CD4-positive, alpha-beta T cell treated with Interleukin-15 for 1 hour (primary cell): ENCODE results near the gene GSTK1.
"Not testable (repeated sequence)": the region's sequence is repeated elsewhere in the genome, so short reads cannot be mapped to it uniquely, and the experiment has no call there.

Experiments
- DNase-seq: peaks from one replicate; pipeline ENCODE4 v3.0.0-alpha.2; 2020

Gene GSTK1

DNA sequence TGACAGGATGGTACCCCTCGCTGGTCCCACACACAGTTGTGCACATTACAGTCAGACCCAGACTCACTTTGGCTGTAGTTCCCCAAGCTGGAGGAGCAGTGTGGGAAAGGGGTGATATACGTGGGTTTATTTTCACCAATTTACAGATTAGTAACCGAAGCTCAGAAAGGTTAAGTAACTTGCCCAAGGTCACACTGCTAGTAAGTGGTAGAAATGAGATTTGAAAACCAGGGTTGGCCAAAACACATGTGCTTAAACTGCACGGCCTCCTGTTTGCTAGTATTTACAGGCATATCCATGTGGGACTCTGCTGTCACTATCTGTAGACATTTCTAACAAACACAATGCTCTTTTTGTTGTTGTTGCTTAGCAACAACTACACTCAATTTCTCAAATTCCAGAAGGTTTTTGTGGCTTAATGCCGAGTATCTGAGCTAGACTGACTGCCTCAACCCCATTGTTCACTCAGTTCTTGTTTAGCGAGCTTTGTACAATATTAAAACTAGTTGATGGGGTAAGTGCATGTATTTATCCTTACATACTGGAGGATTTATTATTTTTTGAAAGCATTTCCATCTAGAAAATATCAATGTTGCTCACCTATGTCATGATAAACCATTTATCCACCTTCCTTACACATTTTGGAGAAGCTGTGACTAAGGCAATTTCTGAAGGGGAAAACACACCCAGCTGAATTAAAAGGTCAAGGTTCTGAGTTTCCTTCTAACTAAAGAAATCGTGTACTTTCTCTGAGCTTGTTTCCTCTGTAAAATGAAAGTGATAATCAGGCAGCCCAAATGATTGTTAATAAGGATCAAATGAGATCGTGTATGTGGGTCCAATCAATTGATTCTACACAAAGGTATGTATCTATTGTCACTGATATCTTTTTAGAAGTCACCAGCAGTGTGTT is 16.2 kb downstream of the GSTK1 start:
- peak; percentile 24 for DNase-seq

GRCh38 chr7:143280160-143280559 is 16.9 kb downstream of the GSTK1 start:
- DNase-seq = no peak

DNA sequence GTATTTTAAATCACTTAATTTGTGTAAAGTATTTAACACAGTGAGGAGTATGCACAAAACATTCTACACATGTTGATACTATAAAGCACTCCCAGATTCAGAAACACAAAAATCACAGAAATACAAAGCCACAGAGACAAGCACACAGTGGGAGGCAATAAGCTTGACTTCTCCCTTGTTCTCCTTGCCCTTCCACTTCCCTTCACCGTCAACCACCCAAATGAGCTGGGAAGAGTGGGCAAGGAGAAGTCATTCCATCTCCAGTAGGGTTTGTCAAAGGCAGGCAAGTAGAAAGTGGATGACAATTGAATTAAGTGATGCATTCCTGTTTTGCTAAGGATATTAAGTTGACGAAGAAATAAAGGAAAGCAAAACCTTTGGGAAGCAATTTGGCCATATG is 17.3 kb downstream of the GSTK1 start:
- no peak for DNase-seq

DNA sequence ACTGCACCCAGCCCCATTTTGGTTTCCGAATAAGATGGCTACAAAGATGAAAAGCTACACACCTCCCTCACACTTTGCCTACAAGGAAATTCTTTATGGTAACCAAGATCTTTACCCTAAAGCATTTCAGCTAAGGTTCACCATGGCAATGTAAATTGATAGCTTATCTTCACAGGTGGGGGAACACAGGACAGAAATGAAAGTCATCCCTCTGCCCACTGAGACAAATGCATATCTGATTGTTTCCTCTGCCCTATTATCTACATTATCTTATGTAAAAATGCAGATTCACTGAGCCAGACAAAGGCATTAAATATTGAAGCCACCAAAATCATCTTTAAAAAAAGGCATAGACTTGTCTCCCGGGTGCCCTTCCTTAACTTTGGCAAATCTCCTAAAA is 18.3 kb downstream of the GSTK1 start:
- DNase-seq = no peak

- no peak for DNase-seq
Measured at GRCh38 chr7:143282124-143282523, 18.9 kb downstream of the GSTK1 start.

DNA sequence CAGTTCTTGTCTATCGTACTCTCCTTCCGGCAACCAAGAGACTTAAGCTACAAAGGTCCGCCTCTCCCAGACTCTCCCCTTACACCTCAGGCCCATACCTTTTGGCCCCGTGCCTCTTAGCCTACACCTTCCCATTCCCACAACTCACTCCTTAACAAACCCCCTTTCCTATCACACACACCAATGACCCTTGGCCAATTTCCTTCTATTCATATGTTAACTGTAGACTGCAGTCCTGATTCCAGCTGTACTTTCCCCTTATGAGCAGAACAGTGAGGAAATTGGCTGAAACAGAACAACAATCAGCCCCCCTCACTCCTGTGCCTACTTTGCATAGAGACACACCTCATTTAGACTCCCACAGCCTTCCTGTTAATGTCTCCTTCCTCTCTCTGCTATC is 20.1 kb downstream of the GSTK1 start:
- DNase-seq = no peak

DNA sequence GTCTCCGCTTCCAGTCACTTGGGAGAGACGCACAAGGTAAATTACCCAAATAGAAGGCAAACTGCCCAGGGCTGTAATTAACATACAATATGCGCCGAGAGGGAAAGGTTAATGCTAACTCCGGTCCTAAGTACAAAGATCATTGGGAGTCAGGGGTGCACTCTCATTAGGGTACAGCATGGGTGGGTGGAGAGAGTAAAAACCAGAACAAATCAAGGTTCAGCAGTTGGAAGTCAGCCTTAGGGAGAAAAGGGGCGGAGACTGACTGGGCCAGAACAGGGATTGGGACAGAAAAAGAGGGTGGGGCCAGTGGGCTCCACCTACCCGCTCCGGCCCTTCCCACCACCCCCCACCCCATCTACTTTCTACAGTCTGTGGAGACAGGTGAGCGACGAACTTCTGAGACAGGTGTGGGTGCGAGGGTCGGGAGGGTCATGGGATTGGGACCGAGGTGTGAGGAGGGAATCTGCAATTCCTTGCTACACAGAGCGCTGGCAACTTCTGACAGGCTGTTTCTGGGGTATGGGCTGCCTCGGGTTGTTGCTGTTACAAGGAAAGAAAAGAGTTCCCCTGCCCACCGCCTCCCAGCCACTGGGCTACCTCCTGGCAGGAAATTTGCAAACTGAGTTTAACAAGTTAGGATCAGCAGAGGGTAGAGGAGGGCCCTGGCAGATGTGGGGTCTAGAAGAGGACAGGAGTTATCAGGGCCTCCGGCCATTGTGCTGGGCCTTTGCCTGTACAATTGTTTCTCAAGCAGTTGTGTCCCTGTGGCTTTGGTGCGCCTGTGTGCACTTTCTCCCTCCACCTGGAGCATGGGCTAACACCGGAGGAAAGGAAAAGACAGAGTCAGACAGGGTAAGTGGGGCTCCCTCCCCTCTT is 21.6 kb downstream of the GSTK1 start, which contains the start of gene TMEM139:
Gene TMEM139 (plus strand): TSS at position 368 of the 879 bp plus-strand sequence. CDS start 1,000 bp downstream, outside the sequence.
- DNase-seq = no peak

DNA sequence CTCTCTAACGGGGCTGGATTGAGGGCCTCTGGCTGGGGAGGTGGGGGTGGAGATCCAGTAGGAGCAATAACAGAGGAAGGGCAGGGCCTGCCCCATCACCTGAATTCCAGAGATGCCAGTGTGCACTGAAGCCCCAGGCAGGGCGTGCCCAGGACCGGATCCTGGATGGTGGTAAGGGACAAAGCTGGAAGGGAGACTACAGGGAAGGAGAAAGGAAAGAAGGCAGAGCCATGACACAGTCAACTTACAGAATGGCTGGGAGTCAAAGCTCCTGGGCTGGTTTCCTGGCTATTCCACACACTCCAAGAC is 22.2 kb downstream of the GSTK1 start:
- no peak for DNase-seq

DNA sequence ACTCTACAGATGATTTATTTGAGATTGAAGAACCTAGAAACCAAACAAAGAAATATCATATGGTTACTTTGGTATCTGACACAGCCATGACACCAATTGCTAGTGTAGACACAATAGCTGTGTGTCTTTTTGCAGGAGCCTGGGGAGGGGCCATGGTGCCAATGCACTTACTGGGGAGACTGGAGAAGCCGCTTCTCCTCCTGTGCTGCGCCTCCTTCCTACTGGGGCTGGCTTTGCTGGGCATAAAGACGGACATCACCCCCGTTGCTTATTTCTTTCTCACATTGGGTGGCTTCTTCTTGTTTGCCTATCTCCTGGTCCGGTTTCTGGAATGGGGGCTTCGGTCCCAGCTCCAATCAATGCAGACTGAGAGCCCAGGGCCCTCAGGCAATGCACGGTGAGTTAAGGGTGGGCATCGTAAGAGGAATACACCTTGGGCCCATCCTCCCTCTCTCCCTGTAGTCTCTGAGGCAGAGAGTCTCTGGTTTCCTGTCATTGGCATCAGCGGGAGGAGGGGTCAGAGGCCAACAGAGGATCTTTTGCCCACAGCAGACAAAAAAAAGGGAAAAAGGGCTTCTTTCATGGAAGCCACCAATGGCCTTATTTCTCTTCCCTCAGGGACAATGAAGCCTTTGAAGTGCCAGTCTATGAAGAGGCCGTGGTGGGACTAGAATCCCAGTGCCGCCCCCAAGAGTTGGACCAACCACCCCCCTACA is 22.7 kb downstream of the GSTK1 start:
- DNase-seq = no peak

DNA sequence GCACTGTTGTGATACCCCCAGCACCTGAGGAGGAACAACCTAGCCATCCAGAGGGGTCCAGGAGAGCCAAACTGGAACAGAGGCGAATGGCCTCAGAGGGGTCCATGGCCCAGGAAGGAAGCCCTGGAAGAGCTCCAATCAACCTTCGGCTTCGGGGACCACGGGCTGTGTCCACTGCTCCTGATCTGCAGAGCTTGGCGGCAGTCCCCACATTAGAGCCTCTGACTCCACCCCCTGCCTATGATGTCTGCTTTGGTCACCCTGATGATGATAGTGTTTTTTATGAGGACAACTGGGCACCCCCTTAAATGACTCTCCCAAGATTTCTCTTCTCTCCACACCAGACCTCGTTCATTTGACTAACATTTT is 23.3 kb downstream of the GSTK1 start:
- DNase-seq = no peak

DNA sequence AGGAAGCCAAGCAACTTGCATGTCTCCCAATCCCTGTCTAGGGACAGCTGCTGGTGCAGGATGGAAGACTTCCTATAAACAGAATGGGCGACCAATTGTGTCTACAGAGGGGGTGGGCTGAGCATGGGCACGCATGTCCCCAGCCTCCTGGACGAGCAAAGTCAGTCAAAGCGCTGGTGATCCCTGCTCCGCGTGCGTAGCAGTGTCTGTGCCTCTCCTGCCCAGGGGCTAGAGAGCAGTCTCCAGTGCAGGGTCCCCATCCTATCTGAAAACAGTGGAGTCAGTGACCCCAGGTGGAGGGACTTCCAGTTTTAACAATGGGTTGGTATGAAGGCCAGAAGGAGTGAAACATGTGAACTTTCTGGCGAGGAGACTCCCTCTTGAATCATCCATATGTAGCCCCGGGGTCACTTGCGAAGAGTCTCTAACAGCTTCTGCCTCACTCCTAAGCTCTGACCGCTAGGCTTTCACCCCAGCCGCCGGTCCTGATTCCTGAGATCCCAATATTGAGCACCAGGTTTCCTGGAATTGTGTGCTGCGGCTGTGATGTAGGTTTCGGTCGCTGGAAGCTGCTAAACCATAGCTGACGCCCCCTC is 24.2 kb downstream of the GSTK1 start:
- no peak for DNase-seq

GRCh38 chr7:143287935-143288826 is 24.9 kb downstream of the GSTK1 start, which contains the start of gene CASP2:
CASP2 (plus strand) TSS chr7:143288351; CDS start chr7:143288456, 105 bp downstream.
- DNase-seq = peak; percentile 100

DNA sequence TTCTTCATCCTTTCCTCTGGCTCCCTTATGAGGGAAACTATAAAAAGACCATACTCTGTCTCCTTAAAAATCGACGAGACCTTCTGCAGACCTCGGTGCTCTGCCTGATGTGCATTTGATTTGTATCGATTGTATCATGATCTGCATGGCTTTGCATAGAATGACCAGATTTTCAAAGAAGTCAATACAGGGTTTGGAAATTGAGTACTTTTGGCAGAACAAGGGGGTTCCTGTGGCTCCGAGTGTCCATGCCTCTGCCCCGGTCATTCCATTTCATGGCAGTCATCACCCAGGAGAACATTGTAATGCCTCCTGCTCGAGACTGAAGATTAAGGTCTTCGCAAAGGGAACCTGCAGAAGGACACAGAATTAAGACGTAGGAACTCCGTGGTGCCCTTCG is 25.6 kb downstream of the GSTK1 start:
- DNase-seq = no peak

- DNase-seq = no peak
Measured at GRCh38 chr7:143289421-143289820, 26.2 kb downstream of the GSTK1 start.

GRCh38 chr7:143289888-143290287 is 26.6 kb downstream of the GSTK1 start:
- not testable (repeated sequence) for DNase-seq

GRCh38 chr7:143290293-143290692 is 27.1 kb downstream of the GSTK1 start:
- no peak for DNase-seq

GRCh38 chr7:143292876-143293275 is 29.6 kb downstream of the GSTK1 start:
- DNase-seq = no peak

DNA sequence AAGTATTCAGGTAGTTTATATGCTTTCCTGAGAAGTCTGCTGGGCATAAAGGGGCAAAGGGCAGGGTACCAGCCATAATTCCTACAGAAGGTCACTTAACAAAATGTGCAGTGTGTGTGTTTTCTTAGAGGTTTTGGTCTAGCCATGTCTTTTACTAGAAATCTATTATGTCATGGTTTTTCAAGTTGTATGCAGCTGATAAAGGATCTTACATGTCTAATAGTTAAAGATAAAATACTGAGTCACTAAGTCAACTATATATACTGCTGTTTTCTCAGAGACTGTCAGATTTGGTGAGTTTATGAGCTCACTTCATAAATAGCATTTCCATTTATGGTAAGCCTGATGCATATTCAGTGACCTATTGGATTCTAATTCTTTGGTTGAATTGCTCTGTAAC is 32.6 kb downstream of the GSTK1 start:
- DNase-seq = no peak

GRCh38 chr7:143296686-143297085 is 33.4 kb downstream of the GSTK1 start:
- no peak for DNase-seq

DNA sequence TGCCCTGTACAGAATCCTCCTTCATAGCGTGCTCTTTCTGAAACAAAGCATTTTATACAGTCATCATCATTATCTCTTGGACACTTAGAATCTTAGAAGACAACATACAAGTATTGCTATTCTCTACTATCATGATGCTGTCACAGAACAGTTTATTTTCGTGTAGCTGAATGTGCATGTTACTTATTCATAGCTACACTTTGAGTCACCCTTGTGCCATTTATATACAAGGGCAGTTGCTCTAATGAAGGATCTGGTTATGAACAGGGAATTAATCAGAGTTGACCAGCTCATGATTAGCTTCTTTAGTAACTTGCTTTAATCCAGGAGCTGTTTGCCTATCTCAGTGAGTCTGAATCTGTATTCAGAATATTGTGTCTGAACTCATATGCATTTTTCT is 36.1 kb downstream of the GSTK1 start:
- no peak for DNase-seq

- peak; percentile 59 for DNase-seq
Measured at GRCh38 chr7:143299840-143300239, 36.6 kb downstream of the GSTK1 start.
